HG03103 (cell line): ENCODE measurements around the gene DLG2.

ENCODE experiments used
- ATAC-seq: cut with Tn5 transposase; IDR thresholded peaks from one replicate; pipeline ENCODE4 v1.9.1; 2021; ENCODE audit warnings: low read depth; ENCODE audit not compliant: unreplicated experiment

DLG2 gene

GRCh38 chr11:83659466-83659865 lies 1967.7 kb downstream of the DLG2 start:
- ATAC-seq = no peak

GRCh38 chr11:83656796-83657330 lies 1970.3 kb downstream of the DLG2 start:
- no peak for ATAC-seq

GRCh38 chr11:83655976-83656375 lies 1971.2 kb downstream of the DLG2 start:
- ATAC-seq = no peak

GRCh38 chr11:83649528-83649855 lies 1977.7 kb downstream of the DLG2 start:
- no peak for ATAC-seq

- ATAC-seq = no peak
These were observed 1978.3 kb downstream of the DLG2 start for GRCh38 chr11:83648610-83649527.

- no peak for ATAC-seq
These were observed 1981.6 kb downstream of the DLG2 start for GRCh38 chr11:83645561-83645960.

GRCh38 chr11:83643115-83643514 lies 1984.0 kb downstream of the DLG2 start:
- peak; percentile 57 for ATAC-seq

GRCh38 chr11:83642500-83642899 lies 1984.6 kb downstream of the DLG2 start:
- ATAC-seq = no peak

GRCh38 chr11:83641511-83641910 lies 1985.6 kb downstream of the DLG2 start:
- no peak for ATAC-seq

GRCh38 chr11:83639995-83640758 lies 1987.0 kb downstream of the DLG2 start:
- ATAC-seq = no peak

GRCh38 chr11:83635166-83635565 lies 1992.0 kb downstream of the DLG2 start:
- no peak for ATAC-seq

GRCh38 chr11:83630211-83630610 lies 1996.9 kb downstream of the DLG2 start:
- no peak for ATAC-seq

- no peak for ATAC-seq
These were observed 1997.4 kb downstream of the DLG2 start for GRCh38 chr11:83629775-83630174.

GRCh38 chr11:83628622-83629355 lies 1998.4 kb downstream of the DLG2 start:
- no peak for ATAC-seq

- no peak for ATAC-seq
These were observed 2001.8 kb downstream of the DLG2 start for GRCh38 chr11:83625336-83625735.

- no peak for ATAC-seq
These were observed 2009.5 kb downstream of the DLG2 start for GRCh38 chr11:83617671-83618070.

GRCh38 chr11:83613767-83614121 lies 2013.4 kb downstream of the DLG2 start:
- ATAC-seq = peak; percentile 33

- ATAC-seq = peak; percentile 87
These were observed 2014.0 kb downstream of the DLG2 start for GRCh38 chr11:83612891-83613766.

GRCh38 chr11:83611600-83611999 lies 2015.5 kb downstream of the DLG2 start:
- no peak for ATAC-seq

GRCh38 chr11:83611031-83611430 lies 2016.1 kb downstream of the DLG2 start:
- no peak for ATAC-seq
